HEK293 (cell line): ENCODE data around the gene DENND6B.

ENCODE experiments used
- GLIS1 ChIP-seq: fragments of 450-650 bp; formaldehyde crosslinking; IDR thresholded peaks from 2 replicates; pipeline ENCODE4 v1.5.1; 2016; ENCODE audit warnings: missing biosample characterization, missing genetic modification characterization
- GLIS2 ChIP-seq: fragments of 450-650 bp; formaldehyde crosslinking; IDR thresholded peaks from 2 replicates; pipeline ENCODE4 v1.5.1; 2016; ENCODE audit warnings: missing biosample characterization, missing genetic modification characterization
- KLF1 ChIP-seq: fragments of 450-650 bp; formaldehyde crosslinking; IDR thresholded peaks from 2 replicates; pipeline ENCODE4 v1.5.1; 2016; ENCODE audit warnings: missing biosample characterization, missing genetic modification characterization
- KLF16 ChIP-seq: fragments of 450-650 bp; formaldehyde crosslinking; IDR thresholded peaks from 2 replicates; pipeline ENCODE4 v1.5.1; 2017; ENCODE audit warnings: missing biosample characterization, missing genetic modification characterization
- KLF7 ChIP-seq: fragments of 450-650 bp; formaldehyde crosslinking; IDR thresholded peaks from 2 replicates; pipeline ENCODE4 v1.5.1; 2016; ENCODE audit warnings: missing biosample characterization, missing genetic modification characterization, borderline replicate concordance
- KLF8 ChIP-seq: fragments of 450-650 bp; formaldehyde crosslinking; IDR thresholded peaks from 2 replicates; pipeline ENCODE4 v1.5.1; 2016; ENCODE audit warnings: missing biosample characterization, missing genetic modification characterization
- PATZ1 ChIP-seq: fragments of 450-650 bp; formaldehyde crosslinking; IDR thresholded peaks from 2 replicates; pipeline ENCODE4 v1.5.1; 2016; ENCODE audit warnings: missing biosample characterization, missing genetic modification characterization
- SETDB1 ChIP-seq: IDR thresholded peaks from one replicate; pipeline ENCODE4 v1.6.1; 2017; ENCODE audit warnings: mild to moderate bottlenecking, low read length, moderate library complexity, mixed read lengths; ENCODE audit not compliant: insufficient read length
- SP2 ChIP-seq: fragments of 450-650 bp; formaldehyde crosslinking; IDR thresholded peaks from 2 replicates; pipeline ENCODE4 v1.5.1; 2016; ENCODE audit warnings: missing biosample characterization, missing genetic modification characterization
- WT1 ChIP-seq: fragments of 450-650 bp; formaldehyde crosslinking; IDR thresholded peaks from 2 replicates; pipeline ENCODE4 v1.5.1; 2016; ENCODE audit warnings: missing biosample characterization, missing genetic modification characterization
- ZBTB10 ChIP-seq: fragments of 450-650 bp; formaldehyde crosslinking; IDR thresholded peaks from 2 replicates; pipeline ENCODE4 v1.5.1; 2016; ENCODE audit warnings: missing biosample characterization, missing genetic modification characterization
- ZBTB26 ChIP-seq: fragments of 450-650 bp; formaldehyde crosslinking; optimal IDR thresholded peaks from 2 replicates; pipeline ENCODE3; 2016; ENCODE audit warnings: missing biosample characterization, mild to moderate bottlenecking, missing genetic modification characterization
- ZBTB48 ChIP-seq: fragments of 450-650 bp; formaldehyde crosslinking; IDR thresholded peaks from 2 replicates; pipeline ENCODE4 v1.5.1; 2016; ENCODE audit warnings: missing biosample characterization, missing genetic modification characterization
- ZBTB8A ChIP-seq: fragments of 450-650 bp; formaldehyde crosslinking; IDR thresholded peaks from 2 replicates; pipeline ENCODE4 v1.5.1; 2016; ENCODE audit warnings: missing biosample characterization, missing genetic modification characterization
- ZNF214 ChIP-seq: fragments of 450-650 bp; formaldehyde crosslinking; IDR thresholded peaks from 2 replicates; pipeline ENCODE4 v1.5.1; 2017; ENCODE audit warnings: missing biosample characterization, mild to moderate bottlenecking, missing genetic modification characterization, borderline replicate concordance
- ZNF341 ChIP-seq: fragments of 450-650 bp; formaldehyde crosslinking; IDR thresholded peaks from 2 replicates; pipeline ENCODE4; 2016; ENCODE audit warnings: low read depth, missing biosample characterization, missing genetic modification characterization
- ZNF658 ChIP-seq: fragments of 450-650 bp; formaldehyde crosslinking; IDR thresholded peaks from 2 replicates; pipeline ENCODE4; 2016; ENCODE audit warnings: missing biosample characterization, missing genetic modification characterization
- ZNF670 ChIP-seq: fragments of 450-650 bp; formaldehyde crosslinking; IDR thresholded peaks from 2 replicates; pipeline ENCODE4 v1.5.1; 2016; ENCODE audit warnings: missing biosample characterization, missing genetic modification characterization, low read depth
- ZNF830 ChIP-seq: fragments of 450-650 bp; IDR thresholded peaks from 2 replicates; pipeline ENCODE4 v1.5.0; 2018; ENCODE audit warnings: missing biosample characterization, missing genetic modification characterization, low read depth, mild to moderate bottlenecking, moderate library complexity
- TF ChIP-seq, protein P1 (sequence below): fragments of 450-650 bp; formaldehyde crosslinking; IDR thresholded peaks from 2 replicates; pipeline ENCODE4 v1.5.1; 2016; ENCODE audit warnings: missing biosample characterization, missing genetic modification characterization
- TF ChIP-seq, protein P2 (sequence below): fragments of 450-650 bp; formaldehyde crosslinking; IDR thresholded peaks from 2 replicates; pipeline ENCODE4 v1.5.1; 2016; ENCODE audit warnings: missing biosample characterization, missing genetic modification characterization
- TF ChIP-seq, protein P3 (sequence below): fragments of 450-650 bp; formaldehyde crosslinking; IDR thresholded peaks from 2 replicates; pipeline ENCODE4 v1.5.1; 2017; ENCODE audit warnings: missing biosample characterization, missing genetic modification characterization

Gene DENND6B

DNA sequence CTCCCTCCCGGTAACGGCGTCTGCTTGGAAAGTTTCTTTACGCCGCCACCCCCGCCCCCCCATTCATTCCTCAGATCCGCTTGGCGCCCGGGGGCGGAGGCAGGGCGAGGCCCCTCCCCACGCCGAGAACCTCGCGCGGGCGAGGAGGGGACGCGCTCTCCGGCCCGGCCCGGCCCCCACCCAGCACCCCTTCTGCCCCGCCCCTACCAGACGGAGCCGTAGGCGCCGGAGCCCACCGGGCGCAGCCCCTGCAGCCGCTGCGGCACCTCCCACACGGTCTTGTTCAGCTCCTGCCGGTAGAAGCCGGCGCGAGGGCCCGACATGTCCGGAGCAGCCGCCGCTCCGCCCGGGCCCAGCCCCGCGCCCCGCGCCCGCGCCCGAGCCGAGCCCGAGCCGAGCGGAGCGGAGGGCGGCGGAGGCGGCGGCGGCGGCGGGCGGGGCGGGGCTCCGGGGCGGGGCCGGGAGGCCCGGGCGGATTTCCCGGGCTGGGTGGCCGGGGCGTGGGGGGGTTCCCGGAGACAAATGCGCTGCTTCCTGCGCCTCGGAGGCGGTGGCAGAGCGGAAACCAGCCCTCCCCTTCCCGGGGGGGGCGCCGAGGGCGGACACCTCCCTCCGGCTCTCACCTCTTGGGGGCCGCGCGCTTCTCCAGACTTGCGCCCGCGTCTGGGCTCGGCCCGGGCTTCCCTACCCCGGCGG lies 56.7 kb downstream of the DENND6B start, which contains the start of gene MAPK11 (continued):
- TF ChIP-seq, protein P1, sequence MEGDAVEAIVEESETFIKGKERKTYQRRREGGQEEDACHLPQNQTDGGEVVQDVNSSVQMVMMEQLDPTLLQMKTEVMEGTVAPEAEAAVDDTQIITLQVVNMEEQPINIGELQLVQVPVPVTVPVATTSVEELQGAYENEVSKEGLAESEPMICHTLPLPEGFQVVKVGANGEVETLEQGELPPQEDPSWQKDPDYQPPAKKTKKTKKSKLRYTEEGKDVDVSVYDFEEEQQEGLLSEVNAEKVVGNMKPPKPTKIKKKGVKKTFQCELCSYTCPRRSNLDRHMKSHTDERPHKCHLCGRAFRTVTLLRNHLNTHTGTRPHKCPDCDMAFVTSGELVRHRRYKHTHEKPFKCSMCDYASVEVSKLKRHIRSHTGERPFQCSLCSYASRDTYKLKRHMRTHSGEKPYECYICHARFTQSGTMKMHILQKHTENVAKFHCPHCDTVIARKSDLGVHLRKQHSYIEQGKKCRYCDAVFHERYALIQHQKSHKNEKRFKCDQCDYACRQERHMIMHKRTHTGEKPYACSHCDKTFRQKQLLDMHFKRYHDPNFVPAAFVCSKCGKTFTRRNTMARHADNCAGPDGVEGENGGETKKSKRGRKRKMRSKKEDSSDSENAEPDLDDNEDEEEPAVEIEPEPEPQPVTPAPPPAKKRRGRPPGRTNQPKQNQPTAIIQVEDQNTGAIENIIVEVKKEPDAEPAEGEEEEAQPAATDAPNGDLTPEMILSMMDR = 0 out of 2 replicates have a peak, but pooled peaks have one; percentile 20
- TF ChIP-seq ZBTB8A (tag by site-specific recombination) = peak; percentile 90
- TF ChIP-seq, protein P2, sequence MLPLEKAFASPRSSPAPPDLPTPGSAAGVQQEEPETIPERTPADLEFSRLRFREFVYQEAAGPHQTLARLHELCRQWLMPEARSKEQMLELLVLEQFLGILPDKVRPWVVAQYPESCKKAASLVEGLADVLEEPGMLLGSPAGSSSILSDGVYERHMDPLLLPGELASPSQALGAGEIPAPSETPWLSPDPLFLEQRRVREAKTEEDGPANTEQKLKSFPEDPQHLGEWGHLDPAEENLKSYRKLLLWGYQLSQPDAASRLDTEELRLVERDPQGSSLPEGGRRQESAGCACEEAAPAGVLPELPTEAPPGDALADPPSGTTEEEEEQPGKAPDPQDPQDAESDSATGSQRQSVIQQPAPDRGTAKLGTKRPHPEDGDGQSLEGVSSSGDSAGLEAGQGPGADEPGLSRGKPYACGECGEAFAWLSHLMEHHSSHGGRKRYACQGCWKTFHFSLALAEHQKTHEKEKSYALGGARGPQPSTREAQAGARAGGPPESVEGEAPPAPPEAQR = no peak
- no peak for TF ChIP-seq GLIS2 (tag by site-specific recombination)
- no peak for TF ChIP-seq ZBTB48
- peak; percentile 62 for TF ChIP-seq ZBTB26 (tag by site-specific recombination)
- TF ChIP-seq, protein P3, sequence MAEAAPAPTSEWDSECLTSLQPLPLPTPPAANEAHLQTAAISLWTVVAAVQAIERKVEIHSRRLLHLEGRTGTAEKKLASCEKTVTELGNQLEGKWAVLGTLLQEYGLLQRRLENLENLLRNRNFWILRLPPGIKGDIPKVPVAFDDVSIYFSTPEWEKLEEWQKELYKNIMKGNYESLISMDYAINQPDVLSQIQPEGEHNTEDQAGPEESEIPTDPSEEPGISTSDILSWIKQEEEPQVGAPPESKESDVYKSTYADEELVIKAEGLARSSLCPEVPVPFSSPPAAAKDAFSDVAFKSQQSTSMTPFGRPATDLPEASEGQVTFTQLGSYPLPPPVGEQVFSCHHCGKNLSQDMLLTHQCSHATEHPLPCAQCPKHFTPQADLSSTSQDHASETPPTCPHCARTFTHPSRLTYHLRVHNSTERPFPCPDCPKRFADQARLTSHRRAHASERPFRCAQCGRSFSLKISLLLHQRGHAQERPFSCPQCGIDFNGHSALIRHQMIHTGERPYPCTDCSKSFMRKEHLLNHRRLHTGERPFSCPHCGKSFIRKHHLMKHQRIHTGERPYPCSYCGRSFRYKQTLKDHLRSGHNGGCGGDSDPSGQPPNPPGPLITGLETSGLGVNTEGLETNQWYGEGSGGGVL (tag by site-specific recombination) = peak; percentile 84
- TF ChIP-seq ZNF830 (tag by site-specific recombination) = no peak
- no peak for TF ChIP-seq KLF7 (tag by site-specific recombination)
- peak; percentile 40; the same call in 1 of the 2 replicates for TF ChIP-seq KLF8 (tag by site-specific recombination)
- TF ChIP-seq SP2 (tag by site-specific recombination) = peak; percentile 52
- TF ChIP-seq ZNF214 (tag by site-specific recombination) = no peak
- peak; percentile 55 for TF ChIP-seq ZNF341 (tag by site-specific recombination)
- TF ChIP-seq PATZ1 (tag by site-specific recombination) = peak; percentile 70
- TF ChIP-seq ZNF658 (tag by site-specific recombination) = no peak
- TF ChIP-seq ZNF670 (tag by site-specific recombination) = no peak
- TF ChIP-seq GLIS1 (tag by site-specific recombination) = peak; percentile 43
- TF ChIP-seq ZBTB10 (tag by site-specific recombination) = peak; percentile 41; the same call in 1 of the 2 replicates
- TF ChIP-seq KLF16 (tag by site-specific recombination) = no peak
- peak; percentile 73 for TF ChIP-seq KLF1 (tag by site-specific recombination)
- TF ChIP-seq SETDB1 = no peak
- TF ChIP-seq WT1 (tag by site-specific recombination) = 0 out of 2 replicates have a peak, but pooled peaks have one; percentile 29
- TF ChIP-seq, all 188 proteins: peak for 16
